HCT116 (cell line): Measurements from ENCODE around the gene MEIG1.

Experiments used
- ELF1 ChIP-seq: IDR thresholded peaks from 2 replicates; pipeline ENCODE4 v1.6.1; 2012; ENCODE audit warnings: low read depth, borderline replicate concordance
- EZH2 ChIP-seq: fragments of 200-600 bp; sonication (generic); IDR thresholded peaks from 2 replicates; pipeline ENCODE4 v1.6.1; 2017; ENCODE audit warnings: antibody characterized with exemption, mixed run types
- FOSL1 ChIP-seq: IDR thresholded peaks from 2 replicates; pipeline ENCODE4 v1.6.1; 2012; ENCODE audit warnings: low read depth
- POLR2A ChIP-seq: IDR thresholded peaks from 2 replicates; pipeline ENCODE4 v1.7.0; 2011; ENCODE audit warnings: borderline replicate concordance; ENCODE audit not compliant: insufficient read depth, insufficient read length; ENCODE audit errors: extremely low read depth
- POLR2AphosphoS5 ChIP-seq: IDR thresholded peaks from 2 replicates; pipeline ENCODE4 v1.6.1; 2011; ENCODE audit warnings: mild to moderate bottlenecking, low read depth, low read length, moderate library complexity
- SIN3A ChIP-seq: IDR thresholded peaks from 2 replicates; pipeline ENCODE4 v1.6.1; 2012; ENCODE audit warnings: low read depth
- TF ChIP-seq, protein P1 (sequence below), 3 experiments: fragments of 200-600 bp in 1 of 3; sonication (generic) in 1 of 3; IDR thresholded peaks in 2 of 3; conservative IDR thresholded peaks in 1 of 3; 2 replicates each; pipeline ENCODE4 v1.5.1; 2012 to 2017; ENCODE audit warnings: low read depth in 2 of 3, low read length in 2 of 3, antibody characterized with exemption in 1 of 3, borderline replicate concordance in 1 of 3, control low read depth in 1 of 3, mild to moderate bottlenecking in 1 of 3, mixed read lengths in 1 of 3, mixed run types in 1 of 3, moderate library complexity in 1 of 3; ENCODE audit not compliant: insufficient read depth in 1 of 3

DNA sequence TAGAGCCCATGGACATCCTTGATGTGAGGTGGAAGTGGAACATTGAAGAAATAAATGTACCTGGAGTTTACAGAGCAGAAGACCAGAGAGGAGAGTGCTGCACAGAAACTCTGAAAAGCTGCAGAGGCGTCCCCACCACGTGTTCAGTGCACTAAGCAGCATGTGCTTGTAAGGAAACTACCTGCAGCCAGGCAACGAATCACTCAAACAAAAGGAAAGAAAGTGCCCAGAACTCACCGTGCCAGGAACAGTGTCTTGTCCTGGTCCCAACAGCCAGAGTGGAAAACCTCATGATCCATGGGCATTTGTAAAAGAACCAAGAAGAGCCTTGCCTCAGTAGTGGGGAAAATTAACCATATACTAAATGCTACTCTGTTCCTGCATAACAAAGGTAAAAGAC lies 48.2 kb upstream of the MEIG1 start:
- TF ChIP-seq, protein P1, sequence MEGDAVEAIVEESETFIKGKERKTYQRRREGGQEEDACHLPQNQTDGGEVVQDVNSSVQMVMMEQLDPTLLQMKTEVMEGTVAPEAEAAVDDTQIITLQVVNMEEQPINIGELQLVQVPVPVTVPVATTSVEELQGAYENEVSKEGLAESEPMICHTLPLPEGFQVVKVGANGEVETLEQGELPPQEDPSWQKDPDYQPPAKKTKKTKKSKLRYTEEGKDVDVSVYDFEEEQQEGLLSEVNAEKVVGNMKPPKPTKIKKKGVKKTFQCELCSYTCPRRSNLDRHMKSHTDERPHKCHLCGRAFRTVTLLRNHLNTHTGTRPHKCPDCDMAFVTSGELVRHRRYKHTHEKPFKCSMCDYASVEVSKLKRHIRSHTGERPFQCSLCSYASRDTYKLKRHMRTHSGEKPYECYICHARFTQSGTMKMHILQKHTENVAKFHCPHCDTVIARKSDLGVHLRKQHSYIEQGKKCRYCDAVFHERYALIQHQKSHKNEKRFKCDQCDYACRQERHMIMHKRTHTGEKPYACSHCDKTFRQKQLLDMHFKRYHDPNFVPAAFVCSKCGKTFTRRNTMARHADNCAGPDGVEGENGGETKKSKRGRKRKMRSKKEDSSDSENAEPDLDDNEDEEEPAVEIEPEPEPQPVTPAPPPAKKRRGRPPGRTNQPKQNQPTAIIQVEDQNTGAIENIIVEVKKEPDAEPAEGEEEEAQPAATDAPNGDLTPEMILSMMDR (IDR thresholded peaks at IDR 0.05 in 2 of 3, conservative IDR thresholded peaks at IDR 0.05 in 1 of 3; ENCODE audit: borderline replicate concordance in 1 of 3, insufficient read depth in 1 of 3, low read depth in 2 of 3, low read length in 2 of 3), result no peak
- TF ChIP-seq POLR2AphosphoS5 (no peak), SIN3A (no peak), FOSL1 (no peak), EZH2 (no peak), POLR2A (no peak), ELF1 (no peak)
